Endothelial cell of umbilical vein (primary cell): Measurements from ENCODE around the gene FGF16. TPM values are rescaled to one million over a fixed set of nuclear protein-coding genes. Genes with fewer than 3 reads are reported as not detected.

ENCODE experiments used
- BruUV-seq: library from RNA; stranded (reverse); fragments of 400-500 nt; replicated peaks from 2 replicates; lab custom pipeline; 2021; lab: Mats Ljungman, UMichigan
- CTCF ChIA-PET: fragments of 300-600, 350-600 bp; sonication (Branson Sonifier 250); formaldehyde crosslinking; loops from one replicate; lab custom pipeline; 2021; ENCODE audit warnings: antibody characterized with exemption, inconsistent platforms; lab: Charles Lee
- POLR2A ChIA-PET: fragments of 300-600, 350-600 bp; sonication (Branson Sonifier 250); formaldehyde crosslinking; loops from one replicate; lab custom pipeline; 2021; ENCODE audit warnings: antibody characterized with exemption, inconsistent platforms; lab: Charles Lee
- DNase-seq: peaks from one replicate; pipeline ENCODE4 v3.0.0-alpha.2; 2011; ENCODE audit warnings: low read depth, low spot score
- FAIRE-seq: peaks from 2 replicates; lab custom pipeline; 2011; peaks lifted over from hg19 to GRCh38; lab: Jason Lieb, UNC
- H2AFZ ChIP-seq: 2 replicates; pipeline ENCODE4 v1.6.0; 2012; ENCODE audit warnings: low read depth, low read length, control low read depth, inconsistent platforms
- H3K27ac ChIP-seq: 2 replicates; pipeline ENCODE4 v1.5.1; 2011; ENCODE audit warnings: low read depth, mild to moderate bottlenecking, control low read depth, low read length, moderate library complexity; ENCODE audit not compliant: insufficient read depth
- H3K27me3 ChIP-seq, 2 experiments: 2 replicates each; pipeline versions ENCODE4 v1.6.0 to v1.6.1; 2011; ENCODE audit warnings: low read length in 2 of 2, mixed read lengths in 1 of 2; ENCODE audit not compliant: control insufficient read depth in 2 of 2, insufficient read depth in 2 of 2
- H3K36me3 ChIP-seq, 2 experiments: 2 replicates in 1 of 2; 3 replicates in 1 of 2; pipeline ENCODE4 v1.5.1; 2011; ENCODE audit warnings: low read length in 2 of 2, mild to moderate bottlenecking in 1 of 2, moderate library complexity in 1 of 2; ENCODE audit not compliant: control insufficient read depth in 2 of 2, insufficient read depth in 2 of 2; ENCODE audit errors: extremely low read depth in 1 of 2
- H3K4me1 ChIP-seq: 3 replicates; pipeline ENCODE4 v1.5.1; 2011; ENCODE audit warnings: mild to moderate bottlenecking, low read length; ENCODE audit not compliant: control insufficient read depth, insufficient read depth; ENCODE audit errors: extremely low read depth
- H3K4me2 ChIP-seq: 2 replicates; pipeline ENCODE4 v1.6.1; 2011; ENCODE audit warnings: low read length, control low read depth, mixed read lengths; ENCODE audit not compliant: insufficient read depth
- H3K4me3 ChIP-seq, 3 experiments: fragments of 200-600 bp in 1 of 3; sonication (generic), shearing (Covaris generic) in 1 of 3; replicated peaks in 1 of 3; 2 replicates each; pipeline ENCODE4 v1.5.1; 2011 to 2016; ENCODE audit warnings: control low read depth in 3 of 3, low read length in 3 of 3, mild to moderate bottlenecking in 2 of 3, inconsistent platforms in 1 of 3, low read depth in 1 of 3, moderate library complexity in 1 of 3; ENCODE audit not compliant: insufficient read depth in 1 of 3
- H3K79me2 ChIP-seq: 2 replicates; pipeline ENCODE4 v1.6.0; 2012; ENCODE audit warnings: low read length, inconsistent platforms; ENCODE audit not compliant: control insufficient read depth, insufficient read depth
- H3K9ac ChIP-seq: replicated peaks from 2 replicates; pipeline ENCODE3; 2011; ENCODE audit warnings: low read length, control low read depth; ENCODE audit not compliant: insufficient read depth; ENCODE audit errors: extremely low read depth
- H3K9me1 ChIP-seq: replicated peaks from 3 replicates; pipeline ENCODE4 v1.6.0; 2011; ENCODE audit warnings: mild to moderate bottlenecking, low read length; ENCODE audit not compliant: control insufficient read depth, insufficient read depth; ENCODE audit errors: extremely low read depth
- H3K9me3 ChIP-seq: replicated peaks from 2 replicates; pipeline ENCODE4 v1.5.1; 2012; ENCODE audit warnings: low read length, inconsistent platforms; ENCODE audit not compliant: control insufficient read depth, insufficient read depth
- H4K20me1 ChIP-seq: replicated peaks from 2 replicates; pipeline ENCODE3; 2011; ENCODE audit warnings: mild to moderate bottlenecking, low read length; ENCODE audit not compliant: control insufficient read depth, insufficient read depth; ENCODE audit errors: extremely low read depth
- FOS ChIP-seq: IDR thresholded peaks from 2 replicates; pipeline ENCODE4 v1.6.1; 2011; ENCODE audit warnings: mild to moderate bottlenecking, low read length, moderate library complexity, borderline replicate concordance; ENCODE audit not compliant: insufficient read depth
- GATA2 ChIP-seq: IDR thresholded peaks from 2 replicates; pipeline ENCODE4 v1.7.0; 2011; ENCODE audit warnings: low read depth, mild to moderate bottlenecking, moderate library complexity, mixed read lengths, low read length; ENCODE audit not compliant: insufficient read length, insufficient read depth
- MYC ChIP-seq: IDR thresholded peaks from one replicate; pipeline ENCODE4 v1.6.1; 2011; ENCODE audit warnings: mild to moderate bottlenecking, low read depth, low read length
- dilution Hi-C: fragments of 300-500 bp; cut with MboI; formaldehyde crosslinking; loops from one replicate; pipeline ENCODE4 v1.15.0; 2019; ENCODE audit warnings: low sequenced_read_pairs; ENCODE audit not compliant: extremely low pct_ligation_motif_present
- intact Hi-C: fragments of 100-400 bp; cut with micrococcal nuclease; formaldehyde crosslinking; loops from one replicate; pipeline ENCODE4 v1.10.0; 2022
- polyA plus RNA-seq, 4 experiments: library from polyadenylated mRNA; depleted of rRNA in 3 of 4; stranded (reverse) in 3 of 4; unstranded in 1 of 4; fragments of >200 nt; gene quantifications; 2 replicates each; pipeline versions ENCODE4 v1.2.1 to v1.2.3, GENCODE V29; 2011 to 2012; ENCODE audit warnings: missing spikeins in 1 of 4
- total RNA-seq: library from RNA; stranded (reverse); gene quantifications from 2 replicates; pipeline ENCODE4 v1.2.3, GENCODE V29; 2021

The FGF16 gene
- total and polyA plus RNA-seq, 2 donors (not counting 3 experiments of a cell fraction or from before 2014, with no cell fraction given): 3.1 to 3.8 TPM

DNA sequence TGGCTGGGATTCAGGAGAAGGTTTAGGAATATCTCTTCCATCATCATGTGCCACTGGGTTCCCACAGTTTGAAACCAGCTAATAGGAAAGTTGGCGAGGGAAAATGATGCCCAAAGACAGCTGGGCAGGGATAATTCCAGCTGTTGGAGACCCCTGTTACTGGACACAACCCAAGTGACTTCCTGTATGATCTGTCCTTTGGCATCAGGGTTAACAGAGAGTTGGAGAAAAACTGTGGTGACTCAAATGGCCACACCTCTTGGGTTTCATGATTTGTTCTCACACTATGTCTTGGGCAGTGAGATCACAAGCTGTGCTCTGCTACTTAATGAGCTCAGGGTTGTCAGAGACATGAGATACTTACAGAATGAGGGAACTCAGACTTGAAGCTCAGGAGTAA, 3.8 kb downstream of the FGF16 start:
- peak; percentile 39 for DNase-seq
- Histone ChIP-seq H3K36me3 (no peaks in the 10 kb centered on the region), H4K20me1 (no peaks in the 10 kb centered on the region), H3K4me2 (no peak overlapping the region), H3K79me2 (peaks cover 40% of the 10 kb centered on the region), H3K9ac (no peak overlapping the region), H3K9me3 (no peaks in the 10 kb centered on the region), H3K4me3 (no peak overlapping the region), H3K27ac (peak overlapping the region; percentile 28), H3K27me3 (no peaks in the 10 kb centered on the region), H3K4me1 (peaks cover 42% of the 10 kb centered on the region), H2AFZ (no peak overlapping the region), H3K9me1 (no peaks in the 10 kb centered on the region)
- ChIA-PET CTCF (no interaction called here), POLR2A (no interaction called here)
- dilution Hi-C loops (no loop called here), intact Hi-C loops (no loop called here)
- no TSS peak for BruUV-seq
- TF ChIP-seq GATA2 (no peak), FOS (peak; percentile 9)
- FAIRE-seq: peak; percentile 77

DNA sequence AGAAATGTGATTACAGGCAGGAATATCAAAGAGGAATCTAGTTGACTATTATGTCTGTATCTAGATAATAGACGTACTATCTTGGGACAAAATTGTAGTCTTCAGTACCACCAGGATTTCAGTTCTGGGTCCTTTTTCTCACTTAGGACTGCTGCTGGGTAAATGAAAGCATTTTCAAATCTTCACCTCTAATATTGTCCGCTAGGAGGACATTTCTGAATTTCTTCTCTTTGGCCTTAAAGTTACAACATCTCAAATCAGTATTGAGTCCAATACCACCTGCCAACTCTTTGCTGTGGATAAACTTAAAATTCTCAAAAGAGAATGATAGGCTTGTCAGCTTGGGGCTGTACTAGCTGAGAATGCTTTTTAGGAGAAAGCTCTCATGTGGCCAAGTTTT, 6.0 kb downstream of the FGF16 start:
- H3K9ac ChIP-seq: no peak overlapping the region
- intact Hi-C loops: no loop called here
- H3K4me2 ChIP-seq: no peak overlapping the region
- CTCF ChIA-PET: no interaction called here
- no peaks in the 10 kb centered on the region for H3K9me3 ChIP-seq
- dilution Hi-C loops: no loop called here
- no peak overlapping the region for H3K4me3 ChIP-seq
- DNase-seq (no peak), FAIRE-seq (no peak)
- no peaks in the 10 kb centered on the region for H3K36me3 ChIP-seq
- BruUV-seq: no TSS peak
- no peak overlapping the region for H2AFZ ChIP-seq
- no peaks in the 10 kb centered on the region for H3K9me1 ChIP-seq
- no peak overlapping the region for H3K27ac ChIP-seq
- H4K20me1 ChIP-seq: no peaks in the 10 kb centered on the region
- POLR2A ChIA-PET: no interaction called here
- H3K4me1 ChIP-seq: peaks cover 31% of the 10 kb centered on the region
- no peaks in the 10 kb centered on the region for H3K27me3 ChIP-seq
- TF ChIP-seq FOS (no peak), MYC (no peak)
- H3K79me2 ChIP-seq: peaks cover 28% of the 10 kb centered on the region
